C4-2B (cell line): ENCODE measurements around the gene TTC28.

Experiments used
- ZFX ChIP-seq: fragments of 450-650 bp; IDR thresholded peaks from 2 replicates; pipeline ENCODE4 v1.6.1; 2017
- TF ChIP-seq, protein P1 (sequence below): fragments of 450-650 bp; conservative IDR thresholded peaks from 2 replicates; pipeline ENCODE4 v1.5.1; 2017; ENCODE audit warnings: mild to moderate bottlenecking

- TF ChIP-seq, protein P1, sequence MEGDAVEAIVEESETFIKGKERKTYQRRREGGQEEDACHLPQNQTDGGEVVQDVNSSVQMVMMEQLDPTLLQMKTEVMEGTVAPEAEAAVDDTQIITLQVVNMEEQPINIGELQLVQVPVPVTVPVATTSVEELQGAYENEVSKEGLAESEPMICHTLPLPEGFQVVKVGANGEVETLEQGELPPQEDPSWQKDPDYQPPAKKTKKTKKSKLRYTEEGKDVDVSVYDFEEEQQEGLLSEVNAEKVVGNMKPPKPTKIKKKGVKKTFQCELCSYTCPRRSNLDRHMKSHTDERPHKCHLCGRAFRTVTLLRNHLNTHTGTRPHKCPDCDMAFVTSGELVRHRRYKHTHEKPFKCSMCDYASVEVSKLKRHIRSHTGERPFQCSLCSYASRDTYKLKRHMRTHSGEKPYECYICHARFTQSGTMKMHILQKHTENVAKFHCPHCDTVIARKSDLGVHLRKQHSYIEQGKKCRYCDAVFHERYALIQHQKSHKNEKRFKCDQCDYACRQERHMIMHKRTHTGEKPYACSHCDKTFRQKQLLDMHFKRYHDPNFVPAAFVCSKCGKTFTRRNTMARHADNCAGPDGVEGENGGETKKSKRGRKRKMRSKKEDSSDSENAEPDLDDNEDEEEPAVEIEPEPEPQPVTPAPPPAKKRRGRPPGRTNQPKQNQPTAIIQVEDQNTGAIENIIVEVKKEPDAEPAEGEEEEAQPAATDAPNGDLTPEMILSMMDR, result no peak
- no peak for TF ChIP-seq ZFX
Observed at GRCh38 chr22:28599693-28600092, 79.9 kb downstream of the TTC28 start.
